Hippocampal formation (tissue), 2 donors: ENCODE data around the gene CELA3B.
"Not testable (repeated sequence)": the region's sequence is repeated elsewhere in the genome, so short reads cannot be mapped to it uniquely, and the experiment has no call there.

Experiments
- DNase-seq, 2 donors: peaks; one replicate each; lab custom pipeline; 2025; lab: John Stamatoyannopoulos, UW

Gene CELA3B

GRCh38 chr1:22012752-22013151 lies 35.9 kb downstream of the CELA3B start:
- not testable (repeated sequence) for DNase-seq

- not testable (repeated sequence) for DNase-seq
Observed at GRCh38 chr1:22014575-22015206, 37.9 kb downstream of the CELA3B start.

- no peak for DNase-seq
Observed at GRCh38 chr1:22018583-22019559, 42.0 kb downstream of the CELA3B start.

DNA sequence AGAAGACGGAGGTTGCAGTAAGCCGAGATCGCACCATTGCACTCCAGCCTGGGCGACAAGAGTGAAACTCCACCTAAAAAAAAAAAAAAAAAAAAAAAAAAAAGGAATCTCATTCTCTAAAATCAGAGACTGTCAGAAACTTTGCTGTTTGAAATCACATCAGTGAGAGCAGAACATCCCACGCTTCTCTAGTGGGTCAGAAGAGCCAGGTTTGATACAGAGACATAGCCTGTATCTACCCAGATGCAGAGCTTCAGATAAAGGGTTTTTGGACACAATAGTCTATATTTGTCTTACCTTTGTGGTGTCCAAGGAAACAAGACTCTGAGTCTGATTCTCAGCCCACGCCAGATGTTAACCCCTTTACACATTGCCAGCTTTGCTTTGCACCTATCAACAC lies 44.2 kb downstream of the CELA3B start:
- no peak for DNase-seq

- peak in 1 of 2 donors; percentile 67 for DNase-seq
Observed at GRCh38 chr1:22024485-22025367, 47.9 kb downstream of the CELA3B start.

DNA sequence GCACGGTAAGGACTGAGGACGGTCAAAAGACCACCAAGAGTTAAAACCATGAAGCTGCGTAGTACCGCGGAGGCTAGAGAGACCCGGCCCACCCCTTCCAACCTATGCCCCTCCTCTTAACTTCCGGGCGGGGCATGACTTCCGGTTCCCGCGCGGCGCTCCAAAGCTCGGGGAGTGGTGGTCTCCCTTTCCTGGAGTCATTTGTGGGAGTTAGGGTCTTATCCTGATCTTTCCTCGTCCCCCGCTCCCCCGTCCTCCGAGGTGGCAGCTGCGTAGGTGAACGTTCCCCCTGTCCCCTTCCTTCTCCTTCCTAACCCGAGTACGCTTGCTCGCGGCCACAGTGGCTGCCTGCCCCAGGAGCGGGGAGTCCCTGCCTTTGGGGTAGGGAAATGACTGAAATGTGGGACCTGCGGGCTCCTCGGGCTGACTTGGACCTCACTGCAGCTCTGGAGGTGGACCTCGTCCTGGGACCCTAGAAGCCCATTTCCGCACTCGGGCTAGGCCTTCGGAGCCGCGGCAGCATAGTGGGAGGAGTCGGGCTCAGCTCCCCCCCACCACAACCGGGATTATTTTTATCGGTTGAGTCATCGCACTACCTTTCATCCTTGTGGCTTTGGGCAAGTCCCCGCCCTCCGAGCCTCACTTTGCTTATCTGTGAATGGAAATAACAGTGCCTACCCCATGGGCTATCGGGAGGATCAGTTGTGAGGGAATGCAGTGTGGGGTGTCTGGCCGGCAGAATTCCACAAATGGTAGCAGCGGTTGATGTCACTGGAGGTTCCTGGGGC lies 48.7 kb downstream of the CELA3B start:
- peak; percentile 83 to 94 for DNase-seq

DNA sequence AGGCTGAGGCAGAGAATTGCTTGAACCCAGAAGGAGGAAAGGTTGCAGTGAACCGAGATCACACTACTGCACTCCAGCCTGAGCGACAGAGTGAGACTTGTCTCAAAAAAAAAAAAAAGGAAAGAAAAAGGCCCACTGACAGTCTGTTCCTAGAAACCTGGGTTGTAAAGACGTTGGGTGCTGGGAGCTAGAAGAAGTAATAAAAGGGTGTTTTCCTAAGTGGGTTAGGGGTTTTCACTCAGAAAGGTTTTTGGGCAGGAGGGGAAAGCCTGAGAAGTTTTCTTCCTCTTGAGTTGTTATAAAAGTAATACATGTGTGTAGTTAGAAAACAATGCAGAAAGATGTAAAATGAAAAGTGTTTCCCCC lies 50.1 kb downstream of the CELA3B start:
- DNase-seq = no peak

DNA sequence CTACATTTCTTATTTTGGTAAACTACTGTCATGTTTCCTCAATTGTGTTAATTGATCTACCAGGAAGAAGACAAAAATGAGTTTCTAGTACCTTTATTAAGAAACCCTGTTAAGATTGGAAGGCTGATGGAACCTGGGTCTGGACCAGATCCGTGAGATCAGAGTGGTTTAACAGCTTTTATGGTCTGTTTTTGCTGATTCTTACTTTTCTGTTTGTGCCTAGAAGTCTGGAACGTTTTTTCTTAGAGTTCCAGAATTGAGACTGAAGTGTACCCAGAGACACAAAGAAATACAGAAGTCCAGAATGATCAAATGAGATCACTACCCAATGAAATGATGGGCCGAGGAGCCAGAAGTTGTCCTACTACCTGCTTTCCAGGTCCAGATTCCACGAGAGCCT lies 53.2 kb downstream of the CELA3B start:
- no peak for DNase-seq

DNA sequence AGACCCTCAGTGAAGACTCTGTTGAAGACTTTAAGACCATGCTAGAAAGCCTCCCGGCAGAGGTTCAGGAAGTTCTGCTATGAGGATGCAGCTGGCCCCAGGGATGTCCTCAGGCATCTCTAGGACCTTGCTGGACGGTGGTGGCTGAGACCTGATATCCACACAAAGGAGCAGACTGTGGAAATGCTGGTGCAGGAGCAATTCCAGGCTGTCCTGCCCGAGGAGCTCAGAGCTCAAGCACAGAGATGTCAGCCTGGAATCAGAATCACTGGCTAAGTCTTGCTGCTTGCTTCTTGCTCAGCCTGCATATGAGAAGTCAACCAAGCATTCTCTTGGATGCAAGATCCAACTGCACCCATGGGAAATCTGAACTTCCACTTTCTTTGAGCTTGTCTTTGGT lies 53.7 kb downstream of the CELA3B start:
- no peak for DNase-seq

- DNase-seq = no peak
Observed at GRCh38 chr1:22031214-22031962, 54.6 kb downstream of the CELA3B start.

DNA sequence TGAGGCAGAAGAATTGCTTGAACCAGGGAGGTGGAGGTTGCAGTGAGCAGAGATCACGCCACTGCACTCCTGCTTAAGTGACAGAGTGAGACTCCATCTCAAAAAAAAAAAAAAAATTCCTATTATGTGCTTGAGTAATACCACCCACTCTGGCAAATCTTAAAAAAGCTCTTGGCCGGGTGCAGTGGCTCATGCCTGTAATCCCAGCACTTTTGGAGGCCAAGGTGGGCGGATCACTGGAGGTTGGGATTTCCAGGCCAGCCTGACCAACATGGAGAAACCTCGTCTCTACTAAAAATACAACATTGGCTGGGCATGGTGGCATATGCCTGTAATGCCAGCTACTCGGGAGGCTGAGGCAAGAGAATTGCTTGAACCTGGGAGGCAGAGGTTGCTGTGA lies 58.0 kb downstream of the CELA3B start:
- not testable (repeated sequence) for DNase-seq

DNA sequence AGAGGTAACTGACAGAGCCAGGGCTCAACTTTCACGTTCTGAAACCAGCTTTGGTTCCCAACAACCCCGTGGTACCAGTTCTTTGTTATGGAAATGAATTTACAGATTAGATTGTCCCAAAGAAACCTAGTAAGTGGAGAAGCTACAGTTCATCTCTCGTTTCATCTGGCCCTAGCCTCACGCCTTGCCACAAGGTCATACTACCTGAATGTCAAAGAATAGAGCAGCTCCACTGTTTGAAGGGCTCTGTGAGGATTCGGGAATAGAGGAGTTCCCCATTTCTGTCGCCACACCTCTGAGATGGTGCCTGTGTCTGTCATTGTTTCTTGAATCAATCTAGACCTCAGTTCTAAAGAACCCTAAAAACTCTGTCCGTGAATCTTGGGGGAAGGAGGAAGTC lies 60.7 kb downstream of the CELA3B start:
- no peak for DNase-seq

DNA sequence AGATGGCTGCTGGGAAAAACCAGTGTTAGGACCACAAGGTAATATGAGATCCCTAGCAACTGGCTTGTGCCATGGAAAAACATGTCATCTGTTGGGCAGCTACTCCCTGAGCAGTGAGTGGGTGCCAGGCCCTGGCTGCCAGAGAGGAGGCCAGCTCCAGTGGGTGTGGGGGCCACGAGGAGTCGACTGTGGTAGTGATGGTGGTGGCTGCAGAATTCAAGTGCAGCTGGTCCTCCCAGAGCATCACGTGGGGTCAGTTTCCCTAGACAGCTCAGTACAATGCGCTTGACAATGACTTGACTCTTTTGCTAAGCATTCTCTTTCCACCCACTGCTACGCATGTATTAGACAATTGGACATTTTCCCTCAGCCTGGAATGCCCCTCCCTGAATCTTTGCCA lies 61.2 kb downstream of the CELA3B start:
- peak in 1 of 2 donors; percentile 31 for DNase-seq
